ENCODE measurements around the gene PFKL. TPM values are rescaled to one million over a fixed set of nuclear protein-coding genes. Genes with fewer than 3 reads are reported as not detected.

The PFKL gene
- total RNA-seq, 1 donor from 2014 or later: 135 TPM

GRCh38 chr21:44260066-44260465 lies 39.8 kb upstream of the PFKL start:
- DNase-seq (ENCODE audit: extremely low spot score, unreplicated experiment): no peak
- Mint-ChIP-seq H3K4me3 (no peak overlapping the region), H3K27ac (no peak overlapping the region), H3K36me3 (no peaks in the 10 kb centered on the region), H3K27me3 (no peaks in the 10 kb centered on the region), H3K9me3 (no peaks in the 10 kb centered on the region), H3K4me1 (ENCODE audit: unreplicated experiment) (peaks cover 5% of the 10 kb centered on the region)
- TF ChIP-seq, protein P1, sequence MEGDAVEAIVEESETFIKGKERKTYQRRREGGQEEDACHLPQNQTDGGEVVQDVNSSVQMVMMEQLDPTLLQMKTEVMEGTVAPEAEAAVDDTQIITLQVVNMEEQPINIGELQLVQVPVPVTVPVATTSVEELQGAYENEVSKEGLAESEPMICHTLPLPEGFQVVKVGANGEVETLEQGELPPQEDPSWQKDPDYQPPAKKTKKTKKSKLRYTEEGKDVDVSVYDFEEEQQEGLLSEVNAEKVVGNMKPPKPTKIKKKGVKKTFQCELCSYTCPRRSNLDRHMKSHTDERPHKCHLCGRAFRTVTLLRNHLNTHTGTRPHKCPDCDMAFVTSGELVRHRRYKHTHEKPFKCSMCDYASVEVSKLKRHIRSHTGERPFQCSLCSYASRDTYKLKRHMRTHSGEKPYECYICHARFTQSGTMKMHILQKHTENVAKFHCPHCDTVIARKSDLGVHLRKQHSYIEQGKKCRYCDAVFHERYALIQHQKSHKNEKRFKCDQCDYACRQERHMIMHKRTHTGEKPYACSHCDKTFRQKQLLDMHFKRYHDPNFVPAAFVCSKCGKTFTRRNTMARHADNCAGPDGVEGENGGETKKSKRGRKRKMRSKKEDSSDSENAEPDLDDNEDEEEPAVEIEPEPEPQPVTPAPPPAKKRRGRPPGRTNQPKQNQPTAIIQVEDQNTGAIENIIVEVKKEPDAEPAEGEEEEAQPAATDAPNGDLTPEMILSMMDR (conservative IDR thresholded peaks at IDR 0.05): no peak

GRCh38 chr21:44260791-44261631 lies 38.8 kb upstream of the PFKL start:
- H3K36me3 Mint-ChIP-seq: no peaks in the 10 kb centered on the region
- H3K9me3 Mint-ChIP-seq: no peaks in the 10 kb centered on the region
- no peaks in the 10 kb centered on the region for H3K27me3 Mint-ChIP-seq
- H3K4me3 Mint-ChIP-seq: no peak overlapping the region
- peaks cover 5% of the 10 kb centered on the region for H3K4me1 Mint-ChIP-seq (ENCODE audit: unreplicated experiment)
- no peak overlapping the region for H3K27ac Mint-ChIP-seq
- no peak for DNase-seq (ENCODE audit: extremely low spot score, unreplicated experiment)
- TF ChIP-seq, protein P1 (conservative IDR thresholded peaks at IDR 0.05): no peak

- H3K27me3 Mint-ChIP-seq: no peaks in the 10 kb centered on the region
- H3K36me3 Mint-ChIP-seq: no peaks in the 10 kb centered on the region
- H3K9me3 Mint-ChIP-seq: no peaks in the 10 kb centered on the region
- DNase-seq (ENCODE audit: extremely low spot score, unreplicated experiment): peak; percentile 66
- no peak within 1 kb of the TSS for H3K4me3 Mint-ChIP-seq
- peaks cover 5% of the 10 kb centered on the region for H3K4me1 Mint-ChIP-seq (ENCODE audit: unreplicated experiment)
- TF ChIP-seq, protein P1 (conservative IDR thresholded peaks at IDR 0.05): no peak
- H3K27ac Mint-ChIP-seq: no peak within 1 kb of the TSS
Measured at GRCh38 chr21:44261675-44262295, 38.1 kb upstream of the PFKL start, which contains the start of gene DNMT3L. Gene DNMT3L (minus strand): TSS chr21:44261897. CDS start chr21:44261259, 638 bp downstream.

GRCh38 chr21:44262338-44263056 lies 37.4 kb upstream of the PFKL start:
- no peaks in the 10 kb centered on the region for H3K27me3 Mint-ChIP-seq
- peaks cover 5% of the 10 kb centered on the region for H3K4me1 Mint-ChIP-seq (ENCODE audit: unreplicated experiment)
- H3K36me3 Mint-ChIP-seq: no peaks in the 10 kb centered on the region
- no peak overlapping the region for H3K4me3 Mint-ChIP-seq
- TF ChIP-seq, protein P1 (conservative IDR thresholded peaks at IDR 0.05): no peak
- no peak overlapping the region for H3K27ac Mint-ChIP-seq
- no peak for DNase-seq (ENCODE audit: extremely low spot score, unreplicated experiment)
- H3K9me3 Mint-ChIP-seq: no peaks in the 10 kb centered on the region

- Mint-ChIP-seq H3K9me3 (no peaks in the 10 kb centered on the region), H3K36me3 (no peaks in the 10 kb centered on the region), H3K4me3 (peak overlapping the region; percentile 44), H3K27me3 (no peaks in the 10 kb centered on the region), H3K4me1 (ENCODE audit: unreplicated experiment) (peaks cover 5% of the 10 kb centered on the region), H3K27ac (no peak overlapping the region)
- TF ChIP-seq, protein P1 (conservative IDR thresholded peaks at IDR 0.05): no peak
- DNase-seq (ENCODE audit: extremely low spot score, unreplicated experiment): no peak
Measured at GRCh38 chr21:44263221-44263760, 36.6 kb upstream of the PFKL start.
